PC-3 (cell line): ENCODE data around the gene ASB10.

Experiments used
- EZH2 ChIP-seq: fragments of 300-600 bp; sonication (generic); IDR thresholded peaks from one replicate; pipeline ENCODE4 v1.6.1; 2017; ENCODE audit warnings: antibody characterized with exemption, mild to moderate bottlenecking, low read length; ENCODE audit not compliant: unreplicated experiment
- EZH2phosphoT487 ChIP-seq: fragments of 300-600 bp; sonication (generic); IDR thresholded peaks from 2 replicates; pipeline ENCODE4 v1.6.1; 2018; ENCODE audit warnings: mild to moderate bottlenecking, antibody characterized with exemption, low read length, borderline replicate concordance
- TF ChIP-seq, protein P1 (sequence below): fragments of 300-600 bp; sonication (generic); conservative IDR thresholded peaks from 2 replicates; pipeline ENCODE4 v1.5.1; 2017; ENCODE audit warnings: antibody characterized with exemption, low read depth, mild to moderate bottlenecking, low read length

DNA sequence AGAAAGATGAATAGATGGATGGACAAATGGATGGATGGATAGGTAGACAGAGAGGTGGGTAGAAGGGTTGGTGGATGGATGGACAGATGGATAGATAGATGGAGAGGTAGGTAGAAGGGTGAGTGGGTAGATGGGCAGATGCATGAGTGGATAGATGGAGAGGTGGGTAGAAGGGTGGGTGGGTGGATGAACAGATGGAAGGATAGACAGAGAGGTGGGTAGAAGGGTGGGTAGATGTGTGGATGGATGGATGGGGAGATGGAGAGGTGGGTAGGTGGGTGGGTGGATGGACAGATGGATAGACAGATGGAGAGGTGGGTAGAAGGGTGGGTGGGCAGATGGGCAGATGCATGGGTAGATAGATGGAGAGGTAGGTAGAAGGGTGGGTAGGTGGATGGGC, 10.9 kb upstream of the ASB10 start:
- TF ChIP-seq, protein P1, sequence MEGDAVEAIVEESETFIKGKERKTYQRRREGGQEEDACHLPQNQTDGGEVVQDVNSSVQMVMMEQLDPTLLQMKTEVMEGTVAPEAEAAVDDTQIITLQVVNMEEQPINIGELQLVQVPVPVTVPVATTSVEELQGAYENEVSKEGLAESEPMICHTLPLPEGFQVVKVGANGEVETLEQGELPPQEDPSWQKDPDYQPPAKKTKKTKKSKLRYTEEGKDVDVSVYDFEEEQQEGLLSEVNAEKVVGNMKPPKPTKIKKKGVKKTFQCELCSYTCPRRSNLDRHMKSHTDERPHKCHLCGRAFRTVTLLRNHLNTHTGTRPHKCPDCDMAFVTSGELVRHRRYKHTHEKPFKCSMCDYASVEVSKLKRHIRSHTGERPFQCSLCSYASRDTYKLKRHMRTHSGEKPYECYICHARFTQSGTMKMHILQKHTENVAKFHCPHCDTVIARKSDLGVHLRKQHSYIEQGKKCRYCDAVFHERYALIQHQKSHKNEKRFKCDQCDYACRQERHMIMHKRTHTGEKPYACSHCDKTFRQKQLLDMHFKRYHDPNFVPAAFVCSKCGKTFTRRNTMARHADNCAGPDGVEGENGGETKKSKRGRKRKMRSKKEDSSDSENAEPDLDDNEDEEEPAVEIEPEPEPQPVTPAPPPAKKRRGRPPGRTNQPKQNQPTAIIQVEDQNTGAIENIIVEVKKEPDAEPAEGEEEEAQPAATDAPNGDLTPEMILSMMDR = no peak
- TF ChIP-seq EZH2 = no peak
- TF ChIP-seq EZH2phosphoT487 = no peak
